Middle frontal gyrus (tissue), 1 donor: ENCODE results near the gene TARBP1.
"Not testable (repeated sequence)": the region's sequence is repeated elsewhere in the genome, so short reads cannot be mapped to it uniquely, and the experiment has no call there.

Source experiments
- DNase-seq: peaks from one replicate; pipeline ENCODE4 v3.0.0-alpha.2; 2015; ENCODE audit warnings: low spot score; ENCODE audit errors: extremely low spot score

Gene TARBP1

DNA sequence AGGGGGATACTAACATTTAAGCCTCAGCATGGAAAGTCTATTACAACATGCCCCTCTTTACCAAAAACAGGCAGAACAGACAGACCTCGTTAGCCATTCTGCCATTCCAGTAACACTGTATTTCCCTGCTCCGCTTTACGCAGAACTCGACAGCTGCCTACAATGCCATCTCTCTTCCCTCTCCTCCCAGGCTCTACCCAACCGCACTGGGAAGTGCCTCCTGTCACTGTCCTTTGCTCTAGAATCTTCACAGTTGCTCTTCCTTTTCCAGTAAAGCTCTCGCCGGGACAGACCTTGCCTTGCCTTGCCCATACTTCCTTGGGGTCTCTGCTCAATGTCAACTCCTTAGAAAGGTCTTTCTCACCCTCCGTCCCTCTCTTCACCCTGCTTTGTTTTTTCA lies 82.9 kb downstream of the TARBP1 start:
- no peak for DNase-seq

DNA sequence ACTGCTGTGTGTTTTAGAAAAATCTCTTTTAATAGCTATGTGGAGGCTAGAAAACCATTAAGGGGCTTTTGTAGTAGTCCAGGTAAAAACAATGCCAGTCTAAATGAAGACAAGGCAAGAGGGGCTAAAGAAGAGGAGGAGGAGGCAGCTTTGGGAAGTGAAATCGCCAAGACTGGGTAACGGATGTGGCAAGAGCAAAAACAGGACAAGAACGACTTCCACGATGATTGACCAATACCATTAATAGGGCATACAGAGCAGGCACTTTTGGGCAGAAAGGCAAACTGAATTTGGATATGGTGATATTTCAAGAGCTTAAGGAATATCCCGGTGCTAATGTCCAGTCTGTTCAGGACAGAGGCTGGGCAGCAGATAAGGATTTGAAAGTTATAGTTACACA lies 83.7 kb downstream of the TARBP1 start:
- DNase-seq, result no peak

DNA sequence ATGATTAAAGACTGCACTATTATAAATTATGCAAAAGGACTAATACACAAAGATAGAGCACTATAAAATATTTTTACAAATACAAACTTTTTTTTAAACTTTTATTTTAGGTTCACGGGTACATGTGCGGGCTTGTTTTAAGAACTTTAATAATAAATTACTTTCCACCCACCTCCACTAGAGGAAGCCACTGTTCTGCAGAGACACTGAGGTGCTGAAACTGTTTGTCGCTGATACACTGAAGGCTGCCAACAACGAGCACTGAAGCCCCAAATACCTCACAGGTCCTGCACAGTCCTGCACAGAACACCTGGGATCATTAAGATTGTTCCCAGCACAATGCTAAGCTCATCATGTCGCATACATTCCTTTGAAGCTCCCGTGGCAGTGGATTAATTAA lies 85.8 kb downstream of the TARBP1 start:
- no peak for DNase-seq

DNA sequence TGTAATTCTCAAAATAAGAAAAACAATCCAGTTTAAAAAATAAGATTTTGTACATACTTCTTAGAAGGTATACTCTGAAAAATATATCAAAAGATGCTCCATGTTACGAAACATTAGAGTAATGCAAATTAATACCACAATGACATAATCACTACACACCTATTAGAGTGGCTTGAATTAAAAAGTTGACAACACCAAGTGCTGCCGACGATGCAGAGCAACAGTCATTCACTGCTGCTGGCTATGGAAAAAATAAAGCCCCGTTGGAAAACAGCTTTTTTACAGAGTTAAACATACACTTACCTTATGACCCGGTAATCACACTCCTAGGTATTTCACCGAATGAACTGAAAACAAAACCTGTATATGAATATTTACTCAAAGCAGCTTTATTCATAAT lies 90.9 kb downstream of the TARBP1 start:
- DNase-seq, result no peak

DNA sequence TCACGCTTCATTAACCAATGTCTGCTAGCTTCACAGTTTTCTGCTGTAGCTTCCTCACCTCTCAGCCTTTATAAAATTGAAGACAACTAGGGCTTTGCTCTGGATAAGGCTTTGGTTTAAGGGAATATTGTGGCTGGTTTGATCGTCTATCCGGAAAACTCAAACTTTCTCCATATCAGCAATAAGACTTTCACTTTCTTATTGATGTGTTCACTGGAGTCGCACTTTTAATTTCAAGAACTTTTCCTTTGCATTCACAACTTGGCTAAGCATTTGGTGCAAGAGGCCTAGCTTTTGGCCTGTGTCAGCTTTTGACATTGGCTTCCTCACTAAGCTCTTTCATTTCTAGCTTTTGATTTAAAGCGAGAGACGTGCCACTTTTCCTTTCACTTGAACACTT lies 92.9 kb downstream of the TARBP1 start:
- DNase-seq, result no peak

DNA sequence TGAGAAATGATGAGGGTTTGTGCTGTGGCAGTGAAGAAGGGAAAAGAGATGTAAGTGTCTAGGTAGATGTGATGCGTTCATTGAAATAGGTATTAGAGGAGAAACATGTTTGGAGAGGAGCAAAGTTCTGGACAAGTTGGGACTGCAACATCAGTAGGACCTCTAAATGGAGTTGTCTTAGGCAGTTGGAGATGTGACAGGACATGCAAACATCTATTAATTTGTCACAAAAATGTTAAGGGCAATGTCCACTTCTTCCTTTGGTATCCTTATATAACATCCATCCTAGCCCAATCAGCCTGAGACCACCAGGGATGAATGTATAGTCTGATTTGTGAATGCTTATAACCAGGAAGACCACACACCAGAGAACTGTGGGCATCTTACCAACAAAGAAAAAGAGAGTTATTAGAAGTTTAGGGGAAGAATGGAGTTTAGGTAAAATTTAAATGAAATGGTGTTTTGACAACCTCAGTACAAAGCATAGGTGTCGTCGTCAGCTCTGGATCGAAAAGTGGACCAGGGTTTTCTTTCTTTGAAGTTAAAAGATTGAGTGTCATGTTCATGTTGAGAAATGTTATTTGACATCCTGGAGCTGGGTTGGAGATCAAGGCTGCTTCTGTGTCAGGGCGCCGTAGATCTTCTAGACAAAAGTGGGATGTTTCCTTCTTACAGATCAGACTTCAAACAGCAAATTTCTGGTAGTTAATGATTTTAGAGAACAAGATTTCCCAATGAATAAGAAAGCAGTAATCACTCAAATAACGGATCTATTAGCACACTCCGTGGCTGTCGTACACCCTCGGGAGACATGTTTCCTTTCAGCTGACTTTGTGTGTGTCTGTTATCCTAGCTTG lies 97.1 kb downstream of the TARBP1 start:
- no peak for DNase-seq

DNA sequence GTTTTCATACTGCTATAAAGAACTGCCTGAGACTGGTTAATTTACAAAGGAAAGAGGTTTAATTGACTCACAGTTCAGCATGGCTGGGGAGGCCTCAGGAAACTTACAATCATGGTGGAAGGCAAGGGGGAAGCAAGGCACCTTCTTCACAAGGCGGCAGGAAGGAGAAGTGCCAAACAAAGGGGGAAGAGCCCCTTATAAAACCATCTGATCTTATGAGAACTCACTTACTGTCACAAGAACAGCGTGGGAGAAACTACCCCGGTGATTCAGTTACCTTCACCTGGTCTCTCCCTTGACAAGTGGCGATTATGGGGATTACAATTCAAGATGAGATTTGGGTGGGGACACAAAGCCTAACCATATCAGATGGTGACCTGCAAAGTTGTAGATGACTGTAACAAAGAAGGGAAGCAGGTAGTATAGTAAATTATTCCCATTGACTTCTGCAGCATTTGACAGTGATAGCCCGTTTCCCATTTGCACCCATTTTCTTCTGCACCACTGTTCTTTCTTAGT lies 99.3 kb downstream of the TARBP1 start:
- DNase-seq, result not testable (repeated sequence)

DNA sequence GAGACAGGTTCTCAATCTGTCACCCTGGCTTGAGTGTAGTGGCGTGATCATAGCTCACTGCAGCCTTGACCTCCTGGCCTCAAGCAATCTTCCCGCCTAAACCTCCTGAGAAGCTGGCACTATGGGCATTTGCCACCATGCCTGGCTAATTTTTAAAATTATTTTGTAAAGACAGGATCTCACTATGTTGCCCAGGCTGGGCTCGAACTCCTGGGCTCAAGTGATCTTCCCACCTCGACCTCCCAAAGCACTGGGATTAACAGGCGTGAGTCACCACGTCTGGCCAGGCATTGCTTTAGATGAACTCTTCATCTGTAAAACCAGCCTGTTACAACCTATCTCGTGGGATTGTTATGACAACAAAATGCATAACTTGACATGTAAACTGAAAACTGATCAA lies 103.3 kb downstream of the TARBP1 start:
- DNase-seq, result no peak

DNA sequence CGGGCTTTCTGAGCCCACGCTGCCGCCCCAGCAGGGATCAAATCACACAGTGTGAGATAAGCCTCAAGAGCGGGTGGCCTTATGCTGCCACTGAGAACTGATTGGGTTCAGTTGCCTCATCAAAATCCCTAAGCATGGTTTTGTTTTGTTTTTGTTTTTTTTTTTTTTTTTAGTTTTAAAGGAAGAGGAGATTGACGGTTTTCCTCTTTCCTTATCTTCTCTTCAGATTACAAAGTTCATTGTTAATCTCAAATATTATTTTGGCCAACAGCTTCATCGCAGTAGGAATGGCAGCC lies 105.1 kb downstream of the TARBP1 start:
- no peak for DNase-seq

DNA sequence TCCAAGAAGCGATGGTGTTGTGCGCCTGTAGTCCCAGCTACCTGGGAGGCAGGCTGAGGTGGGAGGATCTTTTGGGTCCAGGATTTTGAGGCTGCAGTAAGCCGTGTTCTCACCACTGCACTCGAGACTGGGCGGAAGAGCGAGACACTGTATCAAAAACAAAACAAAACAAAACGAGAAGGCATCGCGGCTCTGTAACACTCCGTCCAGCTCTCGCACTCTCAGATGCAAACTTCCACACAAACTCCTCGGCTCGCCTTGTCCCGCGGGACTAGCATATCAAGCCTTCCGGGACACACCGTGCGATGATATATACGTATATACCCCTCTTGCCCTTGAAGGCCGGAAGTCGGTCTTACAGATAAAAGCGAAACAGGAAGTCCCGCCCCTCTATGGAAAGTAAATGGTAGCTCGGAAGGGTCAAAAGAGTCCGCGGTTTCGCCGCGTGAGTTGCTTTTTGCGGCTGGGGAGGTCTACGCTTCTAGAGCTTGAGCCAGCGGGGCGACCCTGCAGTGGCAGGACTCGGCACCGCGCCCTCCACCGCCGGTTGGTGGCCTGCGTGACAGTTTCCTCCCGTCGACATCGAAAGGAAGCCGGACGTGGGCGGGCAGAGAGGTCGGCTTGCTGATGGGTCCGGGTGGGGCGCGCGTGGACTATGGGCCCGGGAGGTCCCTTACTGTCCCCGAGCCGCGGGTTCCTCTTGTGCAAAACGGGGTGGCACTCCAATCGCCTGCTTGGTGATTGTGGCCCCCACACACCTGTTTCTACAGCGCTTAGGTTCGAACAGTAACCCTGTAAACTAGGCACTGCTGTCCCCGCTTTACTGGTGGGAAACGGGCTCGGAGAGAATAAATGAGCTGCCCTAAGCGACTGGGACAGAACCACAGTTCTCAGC lies 105.7 kb downstream of the TARBP1 start, which contains the start of gene COA6:
TSS of gene COA6 (plus strand) at position 393 of the 895 bp plus-strand sequence. CDS start at position 404, 11 bp downstream.
- DNase-seq, result peak; percentile 56

DNA sequence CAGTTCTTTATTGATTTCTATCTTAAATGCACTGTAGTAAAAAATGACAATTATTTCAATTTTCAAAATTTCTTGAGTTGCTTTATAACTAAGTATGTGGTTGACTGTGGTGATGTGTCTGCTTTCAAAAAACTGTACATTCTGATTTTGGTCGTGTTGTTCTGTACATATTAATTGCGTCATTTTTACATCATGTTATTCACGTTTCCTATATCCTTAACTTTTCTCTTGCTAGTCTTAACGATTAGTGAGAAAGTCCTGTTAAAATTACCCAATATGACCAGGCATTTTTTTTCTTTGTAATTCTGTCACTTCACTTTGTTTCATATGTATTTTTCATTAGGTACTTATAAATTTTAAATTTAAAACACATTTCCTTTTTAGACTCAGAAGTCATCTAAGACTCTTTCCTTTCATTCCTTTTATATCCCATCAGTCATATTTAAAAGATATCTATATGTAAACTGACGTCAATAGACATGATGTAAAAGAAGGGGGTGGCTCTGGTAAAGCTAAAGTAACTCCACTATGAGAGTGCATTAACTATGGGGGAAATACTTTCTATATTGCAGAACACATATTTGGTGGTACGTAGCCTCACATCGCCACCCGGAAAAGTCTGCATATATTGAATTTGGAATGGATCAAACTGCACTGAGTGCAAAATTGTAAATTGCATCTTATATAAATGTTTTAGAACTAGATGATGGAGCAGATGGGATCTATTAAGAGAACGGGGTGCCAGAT lies 106.8 kb downstream of the TARBP1 start:
- no peak for DNase-seq

DNA sequence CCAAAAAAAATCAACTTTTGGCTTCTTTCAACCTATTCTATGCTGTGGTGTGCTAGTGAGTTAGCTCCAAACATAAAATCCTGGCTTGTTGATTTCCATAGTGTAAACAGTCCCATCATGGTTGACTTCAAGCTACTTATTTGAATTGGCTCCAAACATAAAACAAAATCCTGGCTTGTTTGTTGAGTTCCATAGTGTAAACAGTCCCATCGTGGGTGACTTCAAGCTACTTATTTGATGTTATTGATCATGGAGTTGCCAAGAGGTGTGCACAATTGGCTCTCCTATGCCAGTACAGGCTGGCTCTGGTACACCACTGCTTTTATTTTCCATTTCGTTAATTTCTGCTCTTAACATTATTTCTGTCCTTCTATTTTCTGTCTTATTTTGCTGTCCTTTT lies 107.6 kb downstream of the TARBP1 start:
- DNase-seq, result no peak

DNA sequence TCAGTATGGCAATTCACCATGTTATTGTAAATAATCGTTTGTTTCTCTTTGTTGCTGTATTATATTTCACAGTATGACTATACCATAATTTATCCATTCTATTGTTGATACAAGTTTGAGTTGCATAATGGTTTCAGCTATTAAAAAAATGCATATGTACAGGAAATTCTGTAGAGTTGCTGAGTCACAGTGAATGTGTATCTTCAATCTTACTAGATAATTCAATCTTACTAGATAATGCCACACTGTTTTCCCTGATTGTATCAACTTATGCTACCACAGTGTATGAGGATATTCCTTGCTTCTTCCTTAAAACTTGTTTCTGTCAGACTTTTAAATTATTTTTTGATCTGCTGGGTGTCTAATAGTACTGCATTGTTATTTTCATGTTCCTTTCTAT lies 109.2 kb downstream of the TARBP1 start:
- no peak for DNase-seq

DNA sequence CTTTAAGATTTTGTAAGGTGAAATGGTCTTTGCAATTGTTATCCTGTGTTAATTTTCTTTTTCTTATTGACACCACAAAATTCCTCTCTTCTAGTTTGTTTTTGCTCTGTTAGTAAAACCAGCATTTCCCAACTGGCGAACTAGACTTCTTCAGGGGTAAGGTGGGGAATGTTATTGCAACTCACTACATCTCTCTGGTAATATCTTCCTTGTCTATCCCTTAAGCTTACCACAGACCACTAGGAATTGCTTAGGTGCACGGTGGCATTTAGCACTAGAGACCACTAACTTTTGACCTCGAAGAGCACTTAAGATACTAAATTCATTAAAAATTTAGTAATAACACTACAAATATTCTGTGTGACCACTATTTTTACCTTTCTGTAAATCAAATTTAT lies 109.9 kb downstream of the TARBP1 start:
- no peak for DNase-seq

DNA sequence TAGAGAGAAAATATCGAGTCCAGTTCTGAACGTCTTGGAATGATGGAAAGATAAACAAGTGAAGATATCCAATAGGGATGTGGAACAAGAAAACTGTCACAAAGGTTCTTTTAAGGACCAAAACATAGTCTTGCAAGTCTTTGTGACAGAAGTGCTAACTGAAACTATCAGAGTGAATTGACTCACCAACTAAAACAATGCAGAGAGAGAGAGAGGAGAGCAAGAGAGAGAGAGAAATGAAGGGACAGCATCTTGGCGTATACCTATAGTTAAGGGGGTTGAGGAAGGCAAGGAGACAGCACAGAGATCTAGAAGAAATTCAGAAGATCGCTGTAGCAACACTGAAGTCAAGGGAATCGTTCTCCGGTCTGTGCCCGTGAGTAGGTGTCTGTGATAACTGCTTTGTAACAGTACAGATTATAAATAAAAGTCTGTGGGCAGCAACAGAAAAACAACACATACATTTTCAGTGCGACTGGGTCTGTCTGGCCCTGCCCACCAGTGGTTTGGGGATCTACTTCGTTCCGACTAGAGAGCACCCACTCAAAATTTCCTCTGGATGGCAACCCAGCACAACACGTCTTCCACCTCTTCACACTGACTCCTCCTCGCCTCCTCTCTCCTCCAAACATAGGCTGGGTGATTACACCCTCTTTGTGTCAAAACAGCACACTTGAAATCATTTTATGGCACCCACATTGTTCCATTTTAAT lies 110.5 kb downstream of the TARBP1 start:
- DNase-seq, result peak; percentile 40

DNA sequence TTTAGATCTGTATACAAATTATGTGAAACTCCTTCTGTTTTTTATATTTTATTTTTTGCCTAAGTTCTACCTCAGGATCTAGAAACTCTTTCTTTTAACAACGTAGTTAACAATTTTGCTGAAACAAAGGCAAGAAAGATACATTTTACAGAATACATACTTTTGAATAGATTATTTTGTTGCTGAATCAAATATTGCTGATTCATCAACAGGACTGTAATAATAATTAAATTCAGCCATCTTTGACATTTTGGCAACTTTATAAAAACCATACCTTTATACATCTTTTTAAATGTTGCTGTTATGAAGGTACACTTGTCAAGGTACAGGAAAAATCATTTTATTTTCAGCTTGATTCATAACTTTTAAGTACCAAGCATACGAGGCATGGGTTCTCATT lies 116.4 kb downstream of the TARBP1 start:
- no peak for DNase-seq

DNA sequence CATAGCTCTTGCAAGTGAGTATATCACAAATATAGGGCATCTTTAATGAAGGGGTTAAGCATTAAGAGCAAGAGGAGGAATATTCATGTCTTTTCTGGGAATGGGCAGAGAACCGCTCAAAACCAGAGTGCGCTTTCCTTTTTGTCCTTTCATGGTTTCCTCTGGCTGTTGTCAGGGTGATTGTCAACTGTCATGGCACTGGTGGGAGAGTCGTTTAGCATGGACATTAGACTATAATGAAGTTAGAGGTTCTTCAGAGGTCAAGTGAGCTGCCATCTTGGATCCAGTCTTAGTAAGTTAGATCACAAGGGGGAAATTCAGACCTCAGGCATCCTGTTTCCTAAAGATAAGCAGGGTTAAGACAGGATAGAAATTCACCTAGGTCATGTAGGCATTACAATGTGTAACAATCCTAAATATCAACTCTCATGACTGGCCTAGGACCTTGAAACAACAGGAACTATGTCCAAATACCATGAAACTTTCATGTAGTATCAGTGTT lies 117.8 kb downstream of the TARBP1 start:
- no peak for DNase-seq

DNA sequence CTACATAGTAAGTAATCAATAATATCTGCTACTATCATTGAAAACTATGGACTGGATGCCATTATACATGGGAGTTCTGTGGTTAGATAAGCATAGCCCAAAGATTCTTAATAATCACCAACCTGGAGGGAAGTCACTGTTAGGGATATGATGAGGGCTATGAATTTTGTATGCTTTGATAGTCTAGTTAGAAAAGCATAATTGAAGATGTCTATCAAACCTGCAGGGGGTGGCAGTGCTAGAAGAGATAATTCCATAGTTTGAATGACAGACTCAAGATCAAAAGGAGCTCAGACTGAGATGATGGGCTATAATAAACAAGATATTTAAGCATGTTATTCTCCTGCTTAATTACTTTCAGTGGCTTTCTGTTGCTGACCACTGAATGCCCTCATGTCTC lies 121.1 kb downstream of the TARBP1 start:
- no peak for DNase-seq

DNA sequence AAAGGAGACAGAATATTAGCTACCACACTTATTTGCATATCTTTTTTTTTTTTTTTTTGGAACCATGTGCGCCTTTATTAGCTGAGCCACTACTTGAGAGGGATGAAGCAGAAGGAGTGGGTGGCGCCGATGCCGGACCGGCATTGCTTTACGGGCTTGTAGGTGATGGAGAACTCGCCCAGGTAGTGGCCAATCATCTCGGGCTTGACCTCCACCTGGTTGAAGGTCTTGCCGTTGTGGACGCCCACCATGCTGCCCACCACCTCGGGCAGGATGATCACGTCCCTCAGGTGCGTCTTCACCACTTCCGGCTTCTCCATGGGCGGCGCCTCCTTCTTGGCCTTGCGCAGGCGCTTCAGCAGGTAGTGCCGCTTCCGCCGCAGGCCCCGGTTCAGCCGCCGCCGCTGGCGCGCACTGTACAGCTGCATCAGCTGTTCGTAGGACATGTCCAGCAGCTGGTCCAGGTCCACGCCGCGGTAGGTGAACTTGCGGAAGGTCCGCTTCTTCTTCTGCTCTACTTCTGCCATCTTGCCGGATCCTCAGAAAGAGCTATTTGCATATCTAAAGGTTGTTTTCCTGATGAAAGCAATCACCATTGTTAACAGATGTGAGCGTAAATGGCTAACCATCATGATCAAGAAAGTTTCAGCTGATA lies 122.2 kb downstream of the TARBP1 start:
- not testable (repeated sequence) for DNase-seq
